SK-N-SH treated with all-trans-retinoic acid at 6 μM for 48 hours (cell line): ENCODE data around the gene CCNH.
A peak's percentile ranks its signal among the peaks of the same experiment; 100 is the strongest.

Experiments
- ATAC-seq: fragments of 200-7000 bp; cut with Tn5 transposase; 3 replicates; pipeline ENCODE4 v1.9.1; 2020; ENCODE audit warnings: mild to moderate bottlenecking, moderate library complexity
- ARNTL ChIP-seq: fragments of 450-650 bp; formaldehyde crosslinking; IDR thresholded peaks from 2 replicates; pipeline ENCODE4 v1.5.0; 2020; ENCODE audit warnings: low read depth, mild to moderate bottlenecking, moderate library complexity, borderline replicate concordance
- BACH2 ChIP-seq: fragments of 250-450 bp; sonication (Bioruptor Pico); IDR thresholded peaks from 2 replicates; pipeline ENCODE4 v1.9.0; 2021; ENCODE audit warnings: mild to moderate bottlenecking, borderline replicate concordance
- CREB5 ChIP-seq: fragments of 250-450 bp; sonication (Bioruptor Pico); IDR thresholded peaks from 2 replicates; pipeline ENCODE4 v1.5.1; 2020; ENCODE audit warnings: low read depth, mild to moderate bottlenecking, moderate library complexity
- CSDC2 ChIP-seq: fragments of 250-450 bp; sonication (Bioruptor Pico); IDR thresholded peaks from 2 replicates; pipeline ENCODE4 v1.5.0; 2020; ENCODE audit warnings: mild to moderate bottlenecking, moderate library complexity
- ESRRG ChIP-seq: fragments of 250-450 bp; sonication (Bioruptor Pico); IDR thresholded peaks from 2 replicates; pipeline ENCODE4 v1.6.1; 2021; ENCODE audit warnings: mild to moderate bottlenecking
- GLIS3 ChIP-seq: fragments of 250-450 bp; sonication (Bioruptor Pico); IDR thresholded peaks from 2 replicates; pipeline ENCODE4 v1.5.0; 2020; ENCODE audit warnings: mild to moderate bottlenecking, moderate library complexity
- ISL1 ChIP-seq: fragments of 250-450 bp; sonication (Bioruptor Pico); IDR thresholded peaks from 2 replicates; pipeline ENCODE4 v2.1.2; 2022; ENCODE audit warnings: mild to moderate bottlenecking, moderate library complexity
- OSR1 ChIP-seq: fragments of 250-450 bp; sonication (Bioruptor Pico); IDR thresholded peaks from 2 replicates; pipeline ENCODE4 v1.8.0; 2022; ENCODE audit warnings: moderate library complexity, mild to moderate bottlenecking, inconsistent platforms
- POU6F1 ChIP-seq: fragments of 250-450 bp; sonication (Bioruptor Pico); IDR thresholded peaks from 2 replicates; pipeline ENCODE4 v1.8.0; 2021; ENCODE audit warnings: low read depth, mild to moderate bottlenecking, moderate library complexity, borderline replicate concordance
- PPARA ChIP-seq: fragments of 250-450 bp; sonication (Bioruptor Pico); IDR thresholded peaks from 2 replicates; pipeline ENCODE4 v1.5.0; 2020; ENCODE audit warnings: mild to moderate bottlenecking, borderline replicate concordance
- RARB ChIP-seq: fragments of 250-450 bp; sonication (Bioruptor Pico); IDR thresholded peaks from 2 replicates; pipeline ENCODE4 v1.8.0; 2021; ENCODE audit warnings: mild to moderate bottlenecking, moderate library complexity
- SNAI2 ChIP-seq: fragments of 250-450 bp; sonication (Bioruptor Pico); IDR thresholded peaks from 2 replicates; pipeline ENCODE4 v1.5.0; 2020; ENCODE audit warnings: mild to moderate bottlenecking, moderate library complexity
- TCF4 ChIP-seq: fragments of 250-450 bp; sonication (Bioruptor Pico); IDR thresholded peaks from 2 replicates; pipeline ENCODE4 v1.8.0; 2021; ENCODE audit warnings: mild to moderate bottlenecking, moderate library complexity, borderline replicate concordance
- TOX ChIP-seq: fragments of 250-450 bp; sonication (Bioruptor Pico); IDR thresholded peaks from 2 replicates; pipeline ENCODE4 v1.8.0; 2021; ENCODE audit warnings: mild to moderate bottlenecking, moderate library complexity, borderline replicate concordance
- ZC3H10 ChIP-seq: fragments of 250-450 bp; sonication (Bioruptor Pico); IDR thresholded peaks from 2 replicates; pipeline ENCODE4 v1.5.1; 2021; ENCODE audit warnings: mild to moderate bottlenecking, moderate library complexity
- ZFP3 ChIP-seq: fragments of 250-450 bp; sonication (Bioruptor Pico); IDR thresholded peaks from 2 replicates; pipeline ENCODE4 v1.5.0; 2020; ENCODE audit warnings: mild to moderate bottlenecking, moderate library complexity
- ZNF565 ChIP-seq: fragments of 450-650 bp; formaldehyde crosslinking; conservative IDR thresholded peaks from 2 replicates; pipeline ENCODE4 v1.5.0; 2020; ENCODE audit warnings: low read depth, mild to moderate bottlenecking, moderate library complexity
- ZNF70 ChIP-seq: fragments of 450-650 bp; formaldehyde crosslinking; IDR thresholded peaks from 2 replicates; pipeline ENCODE4 v1.5.0; 2020; ENCODE audit warnings: mild to moderate bottlenecking, moderate library complexity
- ZNF8 ChIP-seq: fragments of 450-650 bp; formaldehyde crosslinking; IDR thresholded peaks from 2 replicates; pipeline ENCODE4 v1.5.0; 2020; ENCODE audit warnings: mild to moderate bottlenecking, moderate library complexity
- TF ChIP-seq, protein P1 (sequence below): fragments of 250-450 bp; sonication (Bioruptor Pico); IDR thresholded peaks from 2 replicates; pipeline ENCODE4 v1.5.1; 2021; ENCODE audit warnings: mild to moderate bottlenecking, moderate library complexity
- TF ChIP-seq, protein P2 (sequence below): fragments of 250-450 bp; sonication (Bioruptor Pico); IDR thresholded peaks from 2 replicates; pipeline ENCODE4 v1.5.0; 2020; ENCODE audit warnings: mild to moderate bottlenecking, moderate library complexity
- TF ChIP-seq, protein P3 (sequence below): fragments of 250-450 bp; sonication (Bioruptor Pico); IDR thresholded peaks from 2 replicates; pipeline ENCODE4 v1.8.0; 2020; ENCODE audit warnings: mild to moderate bottlenecking, moderate library complexity, borderline replicate concordance

The CCNH gene

DNA sequence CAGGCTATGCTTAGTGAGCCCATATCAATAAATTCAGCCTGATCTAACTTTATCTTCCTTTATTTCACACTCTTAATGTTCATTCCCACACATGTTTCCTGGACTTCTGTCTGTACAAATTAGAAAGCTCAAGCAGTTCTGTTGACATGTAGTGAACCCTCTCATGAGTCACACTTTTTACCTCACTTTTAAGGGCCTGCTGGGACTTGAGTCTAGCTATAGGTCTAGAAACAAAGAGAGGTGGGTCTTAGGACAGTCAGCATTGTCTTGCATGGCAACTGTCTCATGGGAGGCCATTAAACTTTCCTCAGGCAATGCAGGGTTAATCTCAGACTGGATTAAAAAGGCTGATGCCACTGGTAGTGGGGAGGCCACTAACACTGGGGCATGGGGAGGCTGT lies 8.6 kb upstream of the CCNH start (continued):
- TF ChIP-seq, protein P1, sequence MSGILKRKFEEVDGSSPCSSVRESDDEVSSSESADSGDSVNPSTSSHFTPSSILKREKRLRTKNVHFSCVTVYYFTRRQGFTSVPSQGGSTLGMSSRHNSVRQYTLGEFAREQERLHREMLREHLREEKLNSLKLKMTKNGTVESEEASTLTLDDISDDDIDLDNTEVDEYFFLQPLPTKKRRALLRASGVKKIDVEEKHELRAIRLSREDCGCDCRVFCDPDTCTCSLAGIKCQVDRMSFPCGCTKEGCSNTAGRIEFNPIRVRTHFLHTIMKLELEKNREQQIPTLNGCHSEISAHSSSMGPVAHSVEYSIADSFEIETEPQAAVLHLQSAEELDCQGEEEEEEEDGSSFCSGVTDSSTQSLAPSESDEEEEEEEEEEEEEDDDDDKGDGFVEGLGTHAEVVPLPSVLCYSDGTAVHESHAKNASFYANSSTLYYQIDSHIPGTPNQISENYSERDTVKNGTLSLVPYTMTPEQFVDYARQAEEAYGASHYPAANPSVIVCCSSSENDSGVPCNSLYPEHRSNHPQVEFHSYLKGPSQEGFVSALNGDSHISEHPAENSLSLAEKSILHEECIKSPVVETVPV (CRISPR knock-in tag) = no peak
- TF ChIP-seq CSDC2 (CRISPR knock-in tag) (no peak), BACH2 (CRISPR knock-in tag) (no peak), RARB (CRISPR knock-in tag) (no peak)

DNA sequence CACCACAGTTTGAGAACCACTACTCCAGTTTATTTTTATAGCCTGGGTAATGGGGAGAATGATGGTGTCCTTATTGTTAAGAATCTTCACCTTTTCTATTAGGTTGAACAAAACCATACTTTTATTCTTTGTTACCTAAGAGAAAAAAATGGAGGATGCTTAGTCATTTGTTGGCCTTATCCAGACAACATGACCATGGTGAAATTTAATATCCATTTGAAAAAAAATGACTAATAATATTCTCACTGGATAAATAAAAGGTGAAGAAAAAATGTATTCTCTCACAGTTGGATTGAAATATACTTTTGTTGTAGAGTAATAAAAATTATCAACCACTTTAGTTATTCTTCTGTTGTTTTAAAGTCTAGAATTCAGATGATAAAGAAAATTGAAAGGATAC lies 5.8 kb upstream of the CCNH start:
- TF ChIP-seq BACH2 (CRISPR knock-in tag) = no peak
- no peak for TF ChIP-seq ESRRG
- TF ChIP-seq CREB5 = no peak
- TF ChIP-seq ZC3H10 (CRISPR knock-in tag) = no peak
- TF ChIP-seq SNAI2 (CRISPR knock-in tag) = no peak
- TF ChIP-seq TCF4 = no peak
- no peak for TF ChIP-seq GLIS3 (CRISPR knock-in tag)
- no peak for TF ChIP-seq CSDC2 (CRISPR knock-in tag)
- TF ChIP-seq ZFP3 = no peak
- TF ChIP-seq POU6F1 (CRISPR knock-in tag) = no peak
- no peak for TF ChIP-seq ISL1 (CRISPR knock-in tag)
- TF ChIP-seq ZNF565 (CRISPR knock-in tag) = no peak
- TF ChIP-seq ZNF8 (CRISPR knock-in tag) = no peak
- TF ChIP-seq RARB (CRISPR knock-in tag) = no peak
- no peak for TF ChIP-seq ARNTL (CRISPR knock-in tag)
- no peak for TF ChIP-seq PPARA (CRISPR knock-in tag)
- no peak for ATAC-seq

- no peak for ATAC-seq
- TF ChIP-seq ISL1 (CRISPR knock-in tag) (no peak), GLIS3 (CRISPR knock-in tag) (no peak), ZC3H10 (CRISPR knock-in tag) (no peak), OSR1 (CRISPR knock-in tag) (no peak), TOX (CRISPR knock-in tag) (no peak)
- TF ChIP-seq, all 23 proteins: peak for 0
Measured at GRCh38 chr5:87413343-87413645, 564 bp upstream of the CCNH start.

- ATAC-seq = peak; percentile 41
- no peak for TF ChIP-seq GLIS3 (CRISPR knock-in tag)
- no peak for TF ChIP-seq RARB (CRISPR knock-in tag)
- no peak for TF ChIP-seq TCF4
- TF ChIP-seq ESRRG = no peak
- no peak for TF ChIP-seq PPARA (CRISPR knock-in tag)
- TF ChIP-seq BACH2 (CRISPR knock-in tag) = no peak
- TF ChIP-seq, protein P1 (CRISPR knock-in tag) = no peak
Measured at GRCh38 chr5:87411973-87412629, 629 bp downstream of the CCNH start.

GRCh38 chr5:87411586-87411972 lies 1.2 kb downstream of the CCNH start:
- ATAC-seq = no peak
- TF ChIP-seq RARB (CRISPR knock-in tag) (no peak), ARNTL (CRISPR knock-in tag) (no peak), ZNF70 (no peak), ZFP3 (no peak)
- TF ChIP-seq, protein P1 (CRISPR knock-in tag) = 0 out of 2 replicates have a peak, but pooled peaks have one; percentile 8
- TF ChIP-seq, protein P2, sequence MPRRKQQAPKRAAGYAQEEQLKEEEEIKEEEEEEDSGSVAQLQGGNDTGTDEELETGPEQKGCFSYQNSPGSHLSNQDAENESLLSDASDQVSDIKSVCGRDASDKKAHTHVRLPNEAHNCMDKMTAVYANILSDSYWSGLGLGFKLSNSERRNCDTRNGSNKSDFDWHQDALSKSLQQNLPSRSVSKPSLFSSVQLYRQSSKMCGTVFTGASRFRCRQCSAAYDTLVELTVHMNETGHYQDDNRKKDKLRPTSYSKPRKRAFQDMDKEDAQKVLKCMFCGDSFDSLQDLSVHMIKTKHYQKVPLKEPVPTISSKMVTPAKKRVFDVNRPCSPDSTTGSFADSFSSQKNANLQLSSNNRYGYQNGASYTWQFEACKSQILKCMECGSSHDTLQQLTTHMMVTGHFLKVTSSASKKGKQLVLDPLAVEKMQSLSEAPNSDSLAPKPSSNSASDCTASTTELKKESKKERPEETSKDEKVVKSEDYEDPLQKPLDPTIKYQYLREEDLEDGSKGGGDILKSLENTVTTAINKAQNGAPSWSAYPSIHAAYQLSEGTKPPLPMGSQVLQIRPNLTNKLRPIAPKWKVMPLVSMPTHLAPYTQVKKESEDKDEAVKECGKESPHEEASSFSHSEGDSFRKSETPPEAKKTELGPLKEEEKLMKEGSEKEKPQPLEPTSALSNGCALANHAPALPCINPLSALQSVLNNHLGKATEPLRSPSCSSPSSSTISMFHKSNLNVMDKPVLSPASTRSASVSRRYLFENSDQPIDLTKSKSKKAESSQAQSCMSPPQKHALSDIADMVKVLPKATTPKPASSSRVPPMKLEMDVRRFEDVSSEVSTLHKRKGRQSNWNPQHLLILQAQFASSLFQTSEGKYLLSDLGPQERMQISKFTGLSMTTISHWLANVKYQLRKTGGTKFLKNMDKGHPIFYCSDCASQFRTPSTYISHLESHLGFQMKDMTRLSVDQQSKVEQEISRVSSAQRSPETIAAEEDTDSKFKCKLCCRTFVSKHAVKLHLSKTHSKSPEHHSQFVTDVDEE (CRISPR knock-in tag) = no peak
- TF ChIP-seq, protein P3, sequence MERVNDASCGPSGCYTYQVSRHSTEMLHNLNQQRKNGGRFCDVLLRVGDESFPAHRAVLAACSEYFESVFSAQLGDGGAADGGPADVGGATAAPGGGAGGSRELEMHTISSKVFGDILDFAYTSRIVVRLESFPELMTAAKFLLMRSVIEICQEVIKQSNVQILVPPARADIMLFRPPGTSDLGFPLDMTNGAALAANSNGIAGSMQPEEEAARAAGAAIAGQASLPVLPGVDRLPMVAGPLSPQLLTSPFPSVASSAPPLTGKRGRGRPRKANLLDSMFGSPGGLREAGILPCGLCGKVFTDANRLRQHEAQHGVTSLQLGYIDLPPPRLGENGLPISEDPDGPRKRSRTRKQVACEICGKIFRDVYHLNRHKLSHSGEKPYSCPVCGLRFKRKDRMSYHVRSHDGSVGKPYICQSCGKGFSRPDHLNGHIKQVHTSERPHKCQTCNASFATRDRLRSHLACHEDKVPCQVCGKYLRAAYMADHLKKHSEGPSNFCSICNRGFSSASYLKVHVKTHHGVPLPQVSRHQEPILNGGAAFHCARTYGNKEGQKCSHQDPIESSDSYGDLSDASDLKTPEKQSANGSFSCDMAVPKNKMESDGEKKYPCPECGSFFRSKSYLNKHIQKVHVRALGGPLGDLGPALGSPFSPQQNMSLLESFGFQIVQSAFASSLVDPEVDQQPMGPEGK (CRISPR knock-in tag) = no peak
